A549 (cell line): ENCODE results near the gene LRIG1. TPM values are rescaled to one million over a fixed set of nuclear protein-coding genes. Genes with fewer than 3 reads are reported as not detected.

Experiments
- ATAC-seq, 2 experiments: fragments of 200-7000 bp in 1 of 2; fragments of >200 bp in 1 of 2; cut with Nextera tagmentation in 1 of 2; cut with Tn5 transposase in 1 of 2; 3 replicates each; pipeline versions ENCODE4 v1.8.0 to v1.9.1; 2018 to 2020; ENCODE audit warnings: mild to moderate bottlenecking in 1 of 2, moderate library complexity in 1 of 2
- CTCF ChIA-PET: fragments of 300-600 bp; sonication (Branson Sonifier 250); formaldehyde crosslinking; extraction: SDS; loops from one replicate; lab custom pipeline; 2021; ENCODE audit warnings: antibody characterized with exemption, inconsistent platforms; lab: Yijun Ruan, JAX
- POLR2A ChIA-PET: fragments of 350-600 bp; formaldehyde crosslinking; extraction: SDS; loops from one replicate; lab custom pipeline; 2021; ENCODE audit warnings: antibody characterized with exemption, inconsistent platforms; lab: Yijun Ruan, JAX
- DNase-seq, 2 experiments: peaks; one replicate each; pipeline versions ENCODE4 v3.0.0 to v3.0.0-alpha.2; 2011 to 2016; ENCODE audit warnings: low read depth in 1 of 2, low spot score in 1 of 2
- FAIRE-seq: peaks from 2 replicates; lab custom pipeline; 2011; peaks lifted over from hg19 to GRCh38; lab: Jason Lieb, UNC
- H3K27ac ChIP-seq, 2 experiments: fragments of >200 bp; sonication (Bioruptor Twin); formaldehyde crosslinking; 3 replicates each; pipeline ENCODE4 v1.5.1; 2016 to 2017
- H3K4me1 ChIP-seq: fragments of >200 bp; sonication (Bioruptor Twin); formaldehyde crosslinking; 3 replicates; pipeline ENCODE4 v1.6.1; 2016
- H3K4me2 ChIP-seq: fragments of >200 bp; sonication (Bioruptor Twin); formaldehyde crosslinking; 3 replicates; pipeline ENCODE4 v1.6.1; 2016
- H3K4me3 ChIP-seq: fragments of >200 bp; sonication (Bioruptor Twin); formaldehyde crosslinking; 3 replicates; pipeline ENCODE4 v1.5.1; 2016
- H3K9me3 ChIP-seq: fragments of >200 bp; sonication (Bioruptor Twin); formaldehyde crosslinking; 3 replicates; pipeline ENCODE4 v1.6.1; 2016
- BHLHE40 ChIP-seq: IDR thresholded peaks from 2 replicates; pipeline ENCODE4 v1.6.1; 2012; ENCODE audit warnings: low read depth, low read length, inconsistent platforms
- CBX2 ChIP-seq: fragments of 200-600 bp; sonication (generic); IDR thresholded peaks from 2 replicates; pipeline ENCODE4 v1.6.1; 2016; ENCODE audit warnings: low read depth, mild to moderate bottlenecking, borderline replicate concordance
- CHD4 ChIP-seq: fragments of 200-600 bp; sonication (generic); IDR thresholded peaks from 2 replicates; pipeline ENCODE4 v1.6.1; 2016; ENCODE audit warnings: antibody characterized with exemption, mild to moderate bottlenecking, borderline replicate concordance
- E2F6 ChIP-seq: IDR thresholded peaks from 2 replicates; pipeline ENCODE4 v1.6.1; 2012; ENCODE audit warnings: low read depth, borderline replicate concordance
- EHF ChIP-seq: fragments of 250-450 bp; sonication (Bioruptor Pico); IDR thresholded peaks from 2 replicates; pipeline ENCODE4 v1.5.0; 2020; ENCODE audit warnings: mild to moderate bottlenecking
- EP300 ChIP-seq, 2 experiments: fragments of >200 bp; sonication (Bioruptor Twin); formaldehyde crosslinking; IDR thresholded peaks; 2 replicates in 1 of 2; 3 replicates in 1 of 2; pipeline ENCODE4 v1.6.1; 2016 to 2017
- ESRRA ChIP-seq: fragments of 150-350 bp; IDR thresholded peaks from 2 replicates; pipeline ENCODE4 v1.6.1; 2014; ENCODE audit warnings: mild to moderate bottlenecking, low read length, borderline replicate concordance
- FOSB ChIP-seq: fragments of 250-450 bp; sonication (Bioruptor Pico); IDR thresholded peaks from 2 replicates; pipeline ENCODE4 v1.5.0; 2020; ENCODE audit warnings: mild to moderate bottlenecking, moderate library complexity
- FOSL2 ChIP-seq, 2 experiments: fragments of 450-650 bp in 1 of 2; fragments of >200 bp in 1 of 2; sonication (Bioruptor Twin) in 1 of 2; formaldehyde crosslinking; IDR thresholded peaks; 2 replicates each; pipeline versions ENCODE4 v1.5.0 to v1.6.1; 2016 to 2020; ENCODE audit warnings: mild to moderate bottlenecking in 1 of 2, moderate library complexity in 1 of 2
- FOXS1 ChIP-seq: fragments of 250-450 bp; sonication (Bioruptor Pico); IDR thresholded peaks from 2 replicates; pipeline ENCODE4 v1.5.0; 2020; ENCODE audit warnings: mild to moderate bottlenecking, moderate library complexity
- GATA3 ChIP-seq: IDR thresholded peaks from 2 replicates; pipeline ENCODE4 v1.6.1; 2012; ENCODE audit warnings: borderline replicate concordance
- HDAC2 ChIP-seq: fragments of 200-600 bp; sonication (generic); IDR thresholded peaks from 2 replicates; pipeline ENCODE4 v1.6.1; 2016
- HOXA7 ChIP-seq: fragments of 250-450 bp; sonication (Bioruptor Pico); IDR thresholded peaks from 2 replicates; pipeline ENCODE4 v1.5.0; 2020; ENCODE audit warnings: mild to moderate bottlenecking, moderate library complexity
- JUN ChIP-seq, 2 experiments: fragments of >200 bp; sonication (Bioruptor Twin); formaldehyde crosslinking; IDR thresholded peaks; 2 replicates in 1 of 2; 3 replicates in 1 of 2; pipeline ENCODE4 v1.6.1; 2016 to 2017
- KDM5A ChIP-seq: fragments of 200-600 bp; sonication (generic); IDR thresholded peaks from 2 replicates; pipeline ENCODE4 v1.6.1; 2016; ENCODE audit warnings: antibody characterized with exemption, mild to moderate bottlenecking
- MAX ChIP-seq: IDR thresholded peaks from 2 replicates; pipeline ENCODE4 v1.6.1; 2012
- NR3C1 ChIP-seq: fragments of >200 bp; sonication (Bioruptor Twin); formaldehyde crosslinking; IDR thresholded peaks from 3 replicates; pipeline ENCODE4 v1.6.1; 2017
- POLR2A ChIP-seq: IDR thresholded peaks from 2 replicates; pipeline ENCODE4 v1.6.1; 2012; ENCODE audit warnings: mild to moderate bottlenecking, low read length
- POLR2AphosphoS2 ChIP-seq: conservative IDR thresholded peaks from 2 replicates; pipeline ENCODE4 v1.6.1; 2012; ENCODE audit warnings: low read length, improper control_type of control experiment, inconsistent platforms
- RCOR1 ChIP-seq: fragments of 150-350 bp; IDR thresholded peaks from 2 replicates; pipeline ENCODE4 v1.6.1; 2014; ENCODE audit warnings: antibody characterized with exemption, low read length, low read depth
- REST ChIP-seq: fragments of 200-600 bp; sonication (generic); IDR thresholded peaks from 2 replicates; pipeline ENCODE4 v1.6.1; 2016; ENCODE audit warnings: antibody characterized with exemption, mild to moderate bottlenecking, moderate library complexity
- SREBF2 ChIP-seq: fragments of 450-650 bp; IDR thresholded peaks from 2 replicates; pipeline ENCODE4 v1.6.1; 2014; ENCODE audit warnings: mild to moderate bottlenecking, moderate library complexity
- ZNF302 ChIP-seq: fragments of 250-450 bp; sonication (Bioruptor Pico); IDR thresholded peaks from 2 replicates; pipeline ENCODE4 v1.9.0; 2021; ENCODE audit warnings: inconsistent platforms, mild to moderate bottlenecking, moderate library complexity
- WGBS: methylation state at CpG from one replicate; pipeline ENCODE4 v1.1.6; 2017; ENCODE audit errors: missing lambda C conversion rate; 5-methylcytosine and 5-hydroxymethylcytosine counted together
- polyA plus RNA-seq, 4 experiments: library from polyadenylated mRNA; depleted of rRNA in 3 of 4; stranded (reverse); fragments of >200 nt; fragmentation: RNase III in 1 of 4; extraction: RNeasy Plus Mini Kit Qiagen cat#74134 plus additional on column Dnase treatment in 1 of 4; gene quantifications; 2 replicates in 3 of 4; 3 replicates in 1 of 4; pipeline ENCODE4 v1.2.3, GENCODE V29; 2011 to 2017

The LRIG1 gene
- polyA plus RNA-seq, 2 of the 4 experiments (the other 2 are of a cell fraction) = 1.8 to 6.2 TPM

- H3K4me1 ChIP-seq = 0 out of 3 replicates have a peak, but pooled peaks cover 4% of the 10 kb centered on the region
- H3K4me3 ChIP-seq = no peak overlapping the region
- TF ChIP-seq EHF (CRISPR knock-in tag) (no peak), FOSB (no peak), HOXA7 (CRISPR knock-in tag) (no peak), EP300 (IDR thresholded peaks at IDR 0.05) (no peak), MAX (no peak), ZNF302 (no peak), SREBF2 (no peak), BHLHE40 (no peak), HDAC2 (no peak)
- H3K4me2 ChIP-seq = no peak overlapping the region
- DNase-seq (no peak), FAIRE-seq (no peak), ATAC-seq (no peak)
- ChIA-PET POLR2A (no interaction called here), CTCF (interaction anchor here (1.0 to 1.6 kb wide), 2 partner anchors 10 to 400 kb away, joined by 3 to 6 read pairs; no protein-coding TSS in a partner anchor)
- H3K27ac ChIP-seq = no peak overlapping the region
- WGBS = 83% methylated on average over 14 of the region's 14 CpGs
- 0 out of 3 replicates have a peak, but pooled peaks cover 2% of the 10 kb centered on the region for H3K9me3 ChIP-seq
Observed at GRCh38 chr3:66416556-66417304, 84.1 kb downstream of the LRIG1 start.

- H3K4me1 ChIP-seq = 0 out of 3 replicates have a peak, but pooled peaks cover 4% of the 10 kb centered on the region
- 69% methylated on average over 5 of the region's 5 CpGs for WGBS
- no peak overlapping the region for H3K4me2 ChIP-seq
- TF ChIP-seq FOXS1 (no peak), SREBF2 (no peak), E2F6 (no peak), RCOR1 (no peak)
- TF ChIP-seq, all 56 proteins: peak for 0
- H3K4me3 ChIP-seq = no peak overlapping the region
- ATAC-seq = no peak
- no peak overlapping the region for H3K27ac ChIP-seq
- no peak for FAIRE-seq
- 0 out of 3 replicates have a peak, but pooled peaks cover 2% of the 10 kb centered on the region for H3K9me3 ChIP-seq
- CTCF ChIA-PET = interaction anchor here (1.6 kb wide), 1 partner anchor 9 kb away, joined by 6 read pairs; no protein-coding TSS in a partner anchor
- POLR2A ChIA-PET = no interaction called here
- no peak for DNase-seq
Observed at GRCh38 chr3:66415867-66416428, 84.9 kb downstream of the LRIG1 start.

- ChIA-PET POLR2A (no interaction called here), CTCF (interaction anchor here (1.3 kb wide), 1 partner anchor 408 kb away, joined by 3 read pairs; no protein-coding TSS in a partner anchor)
- H3K4me1 ChIP-seq = 0 out of 3 replicates have a peak, but pooled peaks cover 4% of the 10 kb centered on the region
- TF ChIP-seq FOXS1 = no peak
- no peak for TF ChIP-seq POLR2A
- FAIRE-seq = no peak
- no peak for ATAC-seq
- H3K4me2 ChIP-seq = no peak overlapping the region
- H3K4me3 ChIP-seq = no peak overlapping the region
- WGBS = 91% methylated on average over 5 of the region's 5 CpGs
- DNase-seq = no peak
- H3K27ac ChIP-seq = no peak overlapping the region
- H3K9me3 ChIP-seq = no peaks in the 10 kb centered on the region
Observed at GRCh38 chr3:66414846-66415245, 86.0 kb downstream of the LRIG1 start.

- ChIA-PET CTCF (interaction anchor here (10.7 kb wide), 1 partner anchor 405 kb away, joined by 157 read pairs; no protein-coding TSS in a partner anchor), POLR2A (no interaction called here)
- FAIRE-seq (no peak), DNase-seq (no peak), ATAC-seq (peak in 1 of 2 experiments; percentile 20; a peak in 1 of 6 replicates)
- no peaks in the 10 kb centered on the region for H3K9me3 ChIP-seq
- H3K27ac ChIP-seq = no peak overlapping the region
- no peak overlapping the region for H3K4me2 ChIP-seq
- H3K4me1 ChIP-seq = 0 out of 3 replicates have a peak, but pooled peaks cover 4% of the 10 kb centered on the region
- H3K4me3 ChIP-seq = no peak overlapping the region
- 57% methylated on average over 5 of the region's 7 CpGs for WGBS
- TF ChIP-seq RCOR1 (no peak), POLR2AphosphoS2 (no peak), GATA3 (no peak), ESRRA (no peak), KDM5A (no peak), FOXS1 (no peak), CBX2 (no peak), REST (no peak), NR3C1 (no peak), JUN (IDR thresholded peaks at IDR 0.05) (no peak), FOSL2 (IDR thresholded peaks at IDR 0.05) (no peak), FOSL2 (CRISPR knock-in tag; IDR thresholded peaks at IDR 0.05) (no peak), CHD4 (no peak), MAX (no peak), FOSB (no peak)
Observed at GRCh38 chr3:66413151-66413751, 87.6 kb downstream of the LRIG1 start.
